ENCODE data around the gene LRGUK. TPM values are rescaled to one million over a fixed set of nuclear protein-coding genes. Genes with fewer than 3 reads are reported as not detected.

Gene LRGUK
- total and polyA plus RNA-seq, 2 donors (not counting 3 experiments of a cell fraction or from before 2014, with no cell fraction given) = 0.10 to 0.11 TPM

DNA sequence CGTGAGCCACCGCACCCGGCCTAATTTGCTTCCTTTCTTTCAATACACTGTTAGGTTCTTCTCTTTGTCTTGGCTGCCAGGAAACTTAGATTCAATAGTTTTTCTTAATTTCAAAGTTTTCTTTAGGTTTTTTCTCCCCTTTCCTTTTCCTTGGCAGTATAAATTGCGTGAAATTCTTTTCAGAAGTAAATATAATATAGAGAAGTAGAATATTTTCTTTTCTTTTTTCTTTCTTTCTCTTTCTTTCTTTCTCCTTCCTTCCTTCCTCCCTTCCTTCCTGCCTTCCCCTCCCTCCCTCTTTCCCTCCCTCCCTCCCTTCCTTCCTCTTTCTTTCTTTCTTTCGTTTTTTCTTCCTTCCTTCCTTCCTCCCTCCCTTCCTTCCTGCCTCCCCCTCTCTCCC is 1.7 kb downstream of the LRGUK start:
- no peaks in the 10 kb centered on the region for H3K79me2 ChIP-seq (ENCODE audit: control insufficient read depth, insufficient read depth, low read length)
- no peaks in the 10 kb centered on the region for H3K36me3 ChIP-seq (ENCODE audit: control insufficient read depth in 2 of 2, extremely low read depth in 1 of 2, insufficient read depth in 2 of 2, low read length in 2 of 2)
- no peak overlapping the region for H2AFZ ChIP-seq (ENCODE audit: low read depth, low read length)
- DNase-seq (ENCODE audit: low read depth, low spot score) = no peak
- no peak overlapping the region for H3K27ac ChIP-seq (ENCODE audit: insufficient read depth, low read depth, low read length)
- no peaks in the 10 kb centered on the region for H3K9me3 ChIP-seq (replicated peaks; ENCODE audit: control insufficient read depth, insufficient read depth, low read length)
- BruUV-seq (replicated peaks) = no TSS peak
- peaks cover 16 to 31% of the 10 kb centered on the region in 2 experiments for H3K27me3 ChIP-seq (ENCODE audit: control insufficient read depth in 2 of 2, insufficient read depth in 2 of 2, low read length in 2 of 2)
- no peak for TF ChIP-seq MYC (IDR thresholded peaks at IDR 0.05; ENCODE audit: low read depth, low read length)
- TF ChIP-seq GATA2 (IDR thresholded peaks at IDR 0.05; ENCODE audit: insufficient read depth, insufficient read length, low read depth, low read length) = no peak
- TF ChIP-seq MAX (IDR thresholded peaks at IDR 0.05; ENCODE audit: insufficient read depth, insufficient read length) = no peak
- no peak for TF ChIP-seq JUN (IDR thresholded peaks at IDR 0.05; ENCODE audit: borderline replicate concordance, insufficient read depth, insufficient read length, low read depth)
- TF ChIP-seq, protein P1, sequence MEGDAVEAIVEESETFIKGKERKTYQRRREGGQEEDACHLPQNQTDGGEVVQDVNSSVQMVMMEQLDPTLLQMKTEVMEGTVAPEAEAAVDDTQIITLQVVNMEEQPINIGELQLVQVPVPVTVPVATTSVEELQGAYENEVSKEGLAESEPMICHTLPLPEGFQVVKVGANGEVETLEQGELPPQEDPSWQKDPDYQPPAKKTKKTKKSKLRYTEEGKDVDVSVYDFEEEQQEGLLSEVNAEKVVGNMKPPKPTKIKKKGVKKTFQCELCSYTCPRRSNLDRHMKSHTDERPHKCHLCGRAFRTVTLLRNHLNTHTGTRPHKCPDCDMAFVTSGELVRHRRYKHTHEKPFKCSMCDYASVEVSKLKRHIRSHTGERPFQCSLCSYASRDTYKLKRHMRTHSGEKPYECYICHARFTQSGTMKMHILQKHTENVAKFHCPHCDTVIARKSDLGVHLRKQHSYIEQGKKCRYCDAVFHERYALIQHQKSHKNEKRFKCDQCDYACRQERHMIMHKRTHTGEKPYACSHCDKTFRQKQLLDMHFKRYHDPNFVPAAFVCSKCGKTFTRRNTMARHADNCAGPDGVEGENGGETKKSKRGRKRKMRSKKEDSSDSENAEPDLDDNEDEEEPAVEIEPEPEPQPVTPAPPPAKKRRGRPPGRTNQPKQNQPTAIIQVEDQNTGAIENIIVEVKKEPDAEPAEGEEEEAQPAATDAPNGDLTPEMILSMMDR (IDR thresholded peaks at IDR 0.05; ENCODE audit: extremely low read depth in 1 of 2, insufficient read depth in 1 of 2, low read depth in 1 of 2, low read length in 2 of 2) = no peak
- TF ChIP-seq EZH2 (IDR thresholded peaks at IDR 0.05; ENCODE audit: borderline replicate concordance, low read depth, low read length, severe bottlenecking) = no peak
- TF ChIP-seq POLR2A (IDR thresholded peaks at IDR 0.05; ENCODE audit: low read depth, low read length) = no peak
- no peak for TF ChIP-seq POLR2AphosphoS5 (IDR thresholded peaks at IDR 0.05; ENCODE audit: insufficient read depth, low read depth, low read length)
- no peak overlapping the region for H3K4me3 ChIP-seq (replicated peaks in 1 of 3; ENCODE audit: insufficient read depth in 1 of 3, low read depth in 1 of 3, low read length in 3 of 3)
- H3K4me2 ChIP-seq (ENCODE audit: insufficient read depth, low read length) = no peak overlapping the region
- H3K9ac ChIP-seq (replicated peaks; ENCODE audit: extremely low read depth, insufficient read depth, low read length) = no peak overlapping the region
- dilution Hi-C loops (cut with MboI; ENCODE audit: extremely low pct_ligation_motif_present, low sequenced_read_pairs) (no loop called here), intact Hi-C loops (cut with micrococcal nuclease) (loop anchor here (5.0 kb wide), 2 partner anchors 188 to 1047 kb away; partner anchors contain the start of genes CHCHD3 and SLC35B4)
- ChIA-PET CTCF (no interaction called here), POLR2A (no interaction called here)
- no peaks in the 10 kb centered on the region for H3K4me1 ChIP-seq (ENCODE audit: control insufficient read depth, extremely low read depth, insufficient read depth, low read length)
- no peaks in the 10 kb centered on the region for H4K20me1 ChIP-seq (replicated peaks; ENCODE audit: control insufficient read depth, extremely low read depth, insufficient read depth, low read length)
- no peaks in the 10 kb centered on the region for H3K9me1 ChIP-seq (replicated peaks; ENCODE audit: control insufficient read depth, extremely low read depth, insufficient read depth, low read length)
- no peak for FAIRE-seq
